ENCODE measurements around the gene AKT1S1.

Gene AKT1S1

GRCh38 chr19:49890349-49891311 lies 13.5 kb upstream of the AKT1S1 start:
- H3K9me3 ChIP-seq (ENCODE audit: control insufficient read depth, low read length): no peaks in the 10 kb centered on the region
- TF ChIP-seq, protein P1, sequence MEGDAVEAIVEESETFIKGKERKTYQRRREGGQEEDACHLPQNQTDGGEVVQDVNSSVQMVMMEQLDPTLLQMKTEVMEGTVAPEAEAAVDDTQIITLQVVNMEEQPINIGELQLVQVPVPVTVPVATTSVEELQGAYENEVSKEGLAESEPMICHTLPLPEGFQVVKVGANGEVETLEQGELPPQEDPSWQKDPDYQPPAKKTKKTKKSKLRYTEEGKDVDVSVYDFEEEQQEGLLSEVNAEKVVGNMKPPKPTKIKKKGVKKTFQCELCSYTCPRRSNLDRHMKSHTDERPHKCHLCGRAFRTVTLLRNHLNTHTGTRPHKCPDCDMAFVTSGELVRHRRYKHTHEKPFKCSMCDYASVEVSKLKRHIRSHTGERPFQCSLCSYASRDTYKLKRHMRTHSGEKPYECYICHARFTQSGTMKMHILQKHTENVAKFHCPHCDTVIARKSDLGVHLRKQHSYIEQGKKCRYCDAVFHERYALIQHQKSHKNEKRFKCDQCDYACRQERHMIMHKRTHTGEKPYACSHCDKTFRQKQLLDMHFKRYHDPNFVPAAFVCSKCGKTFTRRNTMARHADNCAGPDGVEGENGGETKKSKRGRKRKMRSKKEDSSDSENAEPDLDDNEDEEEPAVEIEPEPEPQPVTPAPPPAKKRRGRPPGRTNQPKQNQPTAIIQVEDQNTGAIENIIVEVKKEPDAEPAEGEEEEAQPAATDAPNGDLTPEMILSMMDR (IDR thresholded peaks at IDR 0.05): no peak
- H3K79me2 ChIP-seq: no peaks in the 10 kb centered on the region
- H3K4me2 ChIP-seq (ENCODE audit: low read length): peak overlapping the region; percentile 59
- no peak overlapping the region for H3K9ac ChIP-seq
- H3K27me3 ChIP-seq (ENCODE audit: control insufficient read depth, insufficient read depth, low read length): no peaks in the 10 kb centered on the region
- no peak overlapping the region for H3K27ac ChIP-seq
- H2AFZ ChIP-seq: peak overlapping the region; percentile 50
- no peaks in the 10 kb centered on the region for H3K36me3 ChIP-seq (ENCODE audit: control insufficient read depth, insufficient read depth, low read length)
- no peak overlapping the region for H3K4me3 ChIP-seq (ENCODE audit: low read depth, low read length)
- no peaks in the 10 kb centered on the region for H3K4me1 ChIP-seq

DNA sequence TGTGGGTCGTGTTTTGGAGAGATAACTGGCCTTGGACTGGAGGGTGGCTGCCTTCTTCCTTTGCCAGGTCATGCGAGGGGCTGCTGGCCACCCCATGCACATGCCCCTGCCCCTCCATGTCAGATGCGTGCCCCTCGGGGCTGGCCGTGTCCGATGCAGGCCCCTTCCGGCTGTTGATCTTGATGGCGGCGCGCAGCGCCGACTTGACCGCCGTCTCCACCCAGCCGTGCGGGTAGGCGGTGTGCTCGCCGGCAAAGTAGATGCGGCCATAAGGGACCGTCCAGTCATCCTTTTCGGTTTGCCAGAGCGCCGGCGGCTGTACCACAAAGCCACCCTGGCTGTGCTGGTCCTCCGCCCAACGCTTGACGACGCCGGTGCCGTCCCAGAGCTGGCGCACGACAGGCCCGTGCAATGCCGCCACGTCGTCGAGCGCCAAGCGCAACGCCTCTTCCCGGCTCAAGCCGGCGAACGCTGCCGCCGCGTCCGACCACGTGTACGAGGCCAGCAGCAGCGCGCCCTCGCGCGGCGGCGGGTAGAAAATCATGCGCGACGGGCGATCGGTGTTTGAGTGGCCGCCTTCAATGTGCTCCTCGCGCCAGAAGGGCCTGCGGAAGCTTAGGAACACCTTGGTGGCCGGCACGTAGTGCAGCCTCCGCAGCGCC lies 12.7 kb upstream of the AKT1S1 start:
- Histone ChIP-seq H3K36me3 (ENCODE audit: control insufficient read depth, insufficient read depth, low read length) (no peaks in the 10 kb centered on the region), H3K27ac (no peak overlapping the region), H3K9me3 (ENCODE audit: control insufficient read depth, low read length) (no peaks in the 10 kb centered on the region), H2AFZ (peak overlapping the region; percentile 50), H3K4me2 (ENCODE audit: low read length) (peak overlapping the region; percentile 59), H3K27me3 (ENCODE audit: control insufficient read depth, insufficient read depth, low read length) (no peaks in the 10 kb centered on the region), H3K9ac (no peak overlapping the region), H3K4me3 (ENCODE audit: low read depth, low read length) (no peak overlapping the region), H3K4me1 (no peaks in the 10 kb centered on the region), H3K79me2 (no peaks in the 10 kb centered on the region)
- TF ChIP-seq, protein P1 (IDR thresholded peaks at IDR 0.05): peak; percentile 71

- TF ChIP-seq, protein P1 (IDR thresholded peaks at IDR 0.05): no peak
- no peak overlapping the region for H3K4me2 ChIP-seq (ENCODE audit: low read length)
- no peak overlapping the region for H2AFZ ChIP-seq
- no peaks in the 10 kb centered on the region for H3K36me3 ChIP-seq (ENCODE audit: control insufficient read depth, insufficient read depth, low read length)
- H3K4me3 ChIP-seq (ENCODE audit: low read depth, low read length): no peak overlapping the region
- no peaks in the 10 kb centered on the region for H3K27me3 ChIP-seq (ENCODE audit: control insufficient read depth, insufficient read depth, low read length)
- no peaks in the 10 kb centered on the region for H3K9me3 ChIP-seq (ENCODE audit: control insufficient read depth, low read length)
- H3K9ac ChIP-seq: no peak overlapping the region
- H3K27ac ChIP-seq: no peak overlapping the region
- no peaks in the 10 kb centered on the region for H3K79me2 ChIP-seq
- no peaks in the 10 kb centered on the region for H3K4me1 ChIP-seq
These were observed 12.0 kb upstream of the AKT1S1 start for GRCh38 chr19:49889038-49889686.

GRCh38 chr19:49888510-49888824 lies 11.3 kb upstream of the AKT1S1 start:
- no peaks in the 10 kb centered on the region for H3K9me3 ChIP-seq (ENCODE audit: control insufficient read depth, low read length)
- H3K4me1 ChIP-seq: no peaks in the 10 kb centered on the region
- H3K36me3 ChIP-seq (ENCODE audit: control insufficient read depth, insufficient read depth, low read length): no peaks in the 10 kb centered on the region
- H3K27ac ChIP-seq: no peak overlapping the region
- TF ChIP-seq, protein P1 (IDR thresholded peaks at IDR 0.05): no peak
- no peak overlapping the region for H3K9ac ChIP-seq
- no peak overlapping the region for H2AFZ ChIP-seq
- no peaks in the 10 kb centered on the region for H3K79me2 ChIP-seq
- H3K4me2 ChIP-seq (ENCODE audit: low read length): no peak overlapping the region
- H3K4me3 ChIP-seq (ENCODE audit: low read depth, low read length): no peak overlapping the region
- no peaks in the 10 kb centered on the region for H3K27me3 ChIP-seq (ENCODE audit: control insufficient read depth, insufficient read depth, low read length)
